ENCODE results near the gene CD19. TPM values are rescaled to one million over a fixed set of nuclear protein-coding genes. Genes with fewer than 3 reads are reported as not detected.
A peak's percentile ranks its signal among the peaks of the same experiment; 100 is the strongest.
"Not testable (repeated sequence)": the region's sequence is repeated elsewhere in the genome, so short reads cannot be mapped to it uniquely, and the experiment has no call there.

CD19 gene
- total RNA-seq, 1 donor, result 6.6 TPM

- peaks cover 16% of the 10 kb centered on the region for H3K4me1 ChIP-seq (ENCODE audit: insufficient read depth, low read length)
- H3K4me3 ChIP-seq (ENCODE audit: low read length); H3K9me3 ChIP-seq (ENCODE audit: low read depth, low read length); H3K27me3 ChIP-seq (ENCODE audit: insufficient read depth, low read length): not testable (repeated sequence)
These were observed 8.1 kb downstream of the CD19 start for GRCh38 chr16:28939825-28940224.

GRCh38 chr16:28943281-28943680, 11.5 kb downstream of the CD19 start:
- H3K4me1 ChIP-seq (ENCODE audit: insufficient read depth, low read length), result peaks cover 10% of the 10 kb centered on the region
- H3K27me3 ChIP-seq (ENCODE audit: insufficient read depth, low read length), result no peaks in the 10 kb centered on the region
- no peaks in the 10 kb centered on the region for H3K9me3 ChIP-seq (ENCODE audit: low read depth, low read length)
- H3K4me3 ChIP-seq (ENCODE audit: low read length), result no peak overlapping the region

- Histone ChIP-seq H3K27me3 (ENCODE audit: insufficient read depth, low read length) (no peaks in the 10 kb centered on the region), H3K4me1 (ENCODE audit: insufficient read depth, low read length) (peaks cover 19% of the 10 kb centered on the region)
These were observed 14.9 kb downstream of the CD19 start for GRCh38 chr16:28946681-28947080.

DNA sequence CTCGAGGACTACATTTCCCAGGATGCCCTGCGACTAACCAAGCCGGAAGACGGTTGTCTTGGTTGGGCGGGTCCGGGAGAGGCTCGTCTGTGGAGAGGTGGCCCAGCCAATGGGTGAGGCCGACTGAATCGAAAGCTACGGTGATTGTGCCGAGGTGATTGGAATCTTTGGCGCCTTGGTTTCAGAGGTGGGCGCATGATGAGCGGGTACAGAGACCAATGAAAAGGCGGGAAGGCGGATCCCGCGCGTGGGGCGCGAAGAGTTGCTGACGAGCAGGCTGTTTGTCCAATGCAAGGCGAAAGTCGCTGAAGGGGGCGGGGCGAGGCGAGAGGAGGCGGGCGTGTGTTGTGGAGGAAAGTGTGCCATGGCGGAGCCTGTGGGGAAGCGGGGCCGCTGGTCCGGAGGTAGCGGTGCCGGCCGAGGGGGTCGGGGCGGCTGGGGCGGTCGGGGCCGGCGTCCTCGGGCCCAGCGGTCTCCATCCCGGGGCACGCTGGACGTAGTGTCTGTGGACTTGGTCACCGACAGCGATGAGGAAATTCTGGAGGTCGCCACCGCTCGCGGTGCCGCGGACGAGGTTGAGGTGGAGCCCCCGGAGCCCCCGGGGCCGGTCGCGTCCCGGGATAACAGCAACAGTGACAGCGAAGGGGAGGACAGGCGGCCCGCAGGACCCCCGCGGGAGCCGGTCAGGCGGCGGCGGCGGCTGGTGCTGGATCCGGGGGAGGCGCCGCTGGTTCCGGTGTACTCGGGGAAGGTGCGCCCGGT, 19.1 kb downstream of the CD19 start, which contains the start of gene NFATC2IP:
Gene NFATC2IP (plus strand): TSS at position 290 of the 762 bp plus-strand sequence. CDS start 75 bp downstream, at position 365.
- peak within 1 kb of the TSS; percentile 81 for H3K4me3 ChIP-seq (ENCODE audit: low read length)
- H3K27me3 ChIP-seq (ENCODE audit: insufficient read depth, low read length), result no peaks in the 10 kb centered on the region
- H3K4me1 ChIP-seq (ENCODE audit: insufficient read depth, low read length), result peaks cover 26% of the 10 kb centered on the region
- H3K9me3 ChIP-seq (ENCODE audit: low read depth, low read length), result no peaks in the 10 kb centered on the region

More at GRCh38 chr16:28946681-28947080, 14.9 kb downstream of the CD19 start:
- H3K9me3 ChIP-seq (ENCODE audit: low read depth, low read length), result no peaks in the 10 kb centered on the region
- H3K4me3 ChIP-seq (ENCODE audit: low read length), result no peak overlapping the region

DNA sequence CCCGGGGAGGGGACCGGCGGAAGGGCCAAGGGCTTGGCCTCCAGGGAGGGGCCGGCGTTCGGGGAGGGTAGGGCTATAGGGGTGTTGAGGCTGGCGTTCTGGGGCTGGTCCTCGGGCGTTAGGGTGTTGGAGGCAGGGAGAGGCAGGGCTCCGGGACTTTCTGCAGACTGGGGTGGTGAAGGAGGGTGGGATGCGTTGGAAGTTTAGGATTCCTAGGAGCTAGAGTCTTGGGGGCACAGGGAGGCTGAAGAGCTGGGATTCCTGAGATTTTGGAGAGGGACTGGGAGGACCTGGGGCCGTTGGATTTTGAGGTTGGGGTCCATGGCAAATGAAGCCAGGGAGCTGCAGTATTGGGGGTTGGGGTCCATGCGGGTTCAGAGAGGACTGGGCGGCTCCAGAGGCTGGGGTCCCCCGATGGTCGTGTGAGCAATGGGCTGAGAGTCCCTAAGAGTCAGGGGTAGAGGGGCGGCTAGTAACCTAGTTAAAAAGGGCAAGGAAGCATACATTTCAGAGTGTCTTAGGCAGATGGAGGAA, 19.7 kb downstream of the CD19 start:
- Histone ChIP-seq H3K4me3 (ENCODE audit: low read length) (peak overlapping the region; percentile 81), H3K9me3 (ENCODE audit: low read depth, low read length) (no peaks in the 10 kb centered on the region)

GRCh38 chr16:28958216-28958615, 26.4 kb downstream of the CD19 start:
- Histone ChIP-seq H3K9me3 (ENCODE audit: low read depth, low read length) (no peaks in the 10 kb centered on the region), H3K4me1 (ENCODE audit: insufficient read depth, low read length) (no peaks in the 10 kb centered on the region), H3K4me3 (ENCODE audit: low read length) (no peak overlapping the region), H3K27me3 (ENCODE audit: insufficient read depth, low read length) (no peaks in the 10 kb centered on the region)

More for the DNA sequence above, 19.7 kb downstream of the CD19 start:
- Histone ChIP-seq H3K4me1 (ENCODE audit: insufficient read depth, low read length) (peaks cover 24% of the 10 kb centered on the region), H3K27me3 (ENCODE audit: insufficient read depth, low read length) (no peaks in the 10 kb centered on the region)

DNA sequence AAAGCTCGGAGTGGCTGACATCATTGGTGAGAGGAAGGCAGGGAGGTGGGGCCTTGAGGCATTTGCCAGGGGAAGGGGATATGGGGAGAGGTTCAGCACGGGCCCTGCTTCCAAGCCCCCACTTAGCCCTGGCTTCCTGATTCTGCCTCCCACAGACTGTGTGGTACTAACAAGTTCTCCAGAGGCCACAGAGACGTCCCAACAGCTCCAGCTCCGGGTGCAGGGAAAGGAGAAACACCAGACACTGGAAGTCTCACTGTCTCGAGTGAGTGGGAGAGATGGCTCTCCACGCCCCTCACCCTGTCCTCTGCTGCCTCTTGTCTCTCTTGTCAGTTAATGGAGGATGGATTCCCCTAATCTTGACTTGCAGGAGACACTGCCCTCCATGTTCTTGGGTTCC, 27.1 kb downstream of the CD19 start:
- no peaks in the 10 kb centered on the region for H3K27me3 ChIP-seq (ENCODE audit: insufficient read depth, low read length)
- H3K4me1 ChIP-seq (ENCODE audit: insufficient read depth, low read length), result no peaks in the 10 kb centered on the region
- H3K4me3 ChIP-seq (ENCODE audit: low read length), result no peak overlapping the region
- H3K9me3 ChIP-seq (ENCODE audit: low read depth, low read length), result no peaks in the 10 kb centered on the region

DNA sequence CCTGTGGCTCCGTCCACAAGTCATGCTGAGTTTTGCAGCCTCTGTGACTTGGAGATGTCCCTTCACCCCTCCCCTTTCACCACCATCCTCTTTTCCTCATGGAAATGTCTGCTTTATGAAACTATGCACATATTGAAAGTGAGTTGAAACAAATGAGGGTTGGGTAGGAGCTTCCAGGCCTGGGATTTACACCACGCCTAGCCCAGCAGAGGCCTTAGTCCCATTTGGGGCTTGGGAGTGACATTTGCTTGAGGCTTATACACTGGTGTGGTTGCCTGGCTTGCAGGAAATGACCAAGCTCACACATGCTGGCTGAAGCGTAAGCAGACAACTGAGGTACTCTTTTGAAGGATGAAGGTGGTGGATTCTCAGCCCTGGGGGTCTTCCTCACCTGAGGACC, 32.3 kb downstream of the CD19 start:
- H3K9me3 ChIP-seq (ENCODE audit: low read depth, low read length), result no peaks in the 10 kb centered on the region
- H3K27me3 ChIP-seq (ENCODE audit: insufficient read depth, low read length), result no peaks in the 10 kb centered on the region
- no peak overlapping the region for H3K4me3 ChIP-seq (ENCODE audit: low read length)
- no peaks in the 10 kb centered on the region for H3K4me1 ChIP-seq (ENCODE audit: insufficient read depth, low read length)

- no peaks in the 10 kb centered on the region for H3K27me3 ChIP-seq (ENCODE audit: insufficient read depth, low read length)
- no peaks in the 10 kb centered on the region for H3K4me1 ChIP-seq (ENCODE audit: insufficient read depth, low read length)
- H3K4me3 ChIP-seq (ENCODE audit: low read length), result no peak overlapping the region
- H3K9me3 ChIP-seq (ENCODE audit: low read depth, low read length), result no peaks in the 10 kb centered on the region
These were observed 32.7 kb downstream of the CD19 start for GRCh38 chr16:28964496-28964895.

DNA sequence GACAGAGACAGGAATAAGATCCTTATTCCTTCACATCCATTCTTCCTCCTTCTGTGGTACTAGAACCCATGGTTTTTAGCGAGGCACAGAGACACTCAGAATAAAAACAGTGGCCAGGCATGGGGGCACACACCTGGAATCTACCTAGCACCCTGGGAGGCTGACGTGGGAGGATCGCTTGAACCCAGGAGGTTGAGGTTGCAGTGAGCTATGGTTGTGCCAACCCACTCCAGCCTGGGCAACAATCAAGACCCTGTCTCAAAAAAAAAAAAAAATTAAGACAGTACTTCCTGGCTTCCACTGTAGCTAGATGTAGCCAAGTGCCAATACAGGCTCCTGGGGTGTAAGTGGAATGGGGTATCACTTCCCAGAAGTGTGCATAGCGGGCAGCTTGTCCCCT, 35.4 kb downstream of the CD19 start:
- H3K4me1 ChIP-seq (ENCODE audit: insufficient read depth, low read length), result no peaks in the 10 kb centered on the region
- no peaks in the 10 kb centered on the region for H3K9me3 ChIP-seq (ENCODE audit: low read depth, low read length)
- no peaks in the 10 kb centered on the region for H3K27me3 ChIP-seq (ENCODE audit: insufficient read depth, low read length)
- H3K4me3 ChIP-seq (ENCODE audit: low read length), result no peak overlapping the region

DNA sequence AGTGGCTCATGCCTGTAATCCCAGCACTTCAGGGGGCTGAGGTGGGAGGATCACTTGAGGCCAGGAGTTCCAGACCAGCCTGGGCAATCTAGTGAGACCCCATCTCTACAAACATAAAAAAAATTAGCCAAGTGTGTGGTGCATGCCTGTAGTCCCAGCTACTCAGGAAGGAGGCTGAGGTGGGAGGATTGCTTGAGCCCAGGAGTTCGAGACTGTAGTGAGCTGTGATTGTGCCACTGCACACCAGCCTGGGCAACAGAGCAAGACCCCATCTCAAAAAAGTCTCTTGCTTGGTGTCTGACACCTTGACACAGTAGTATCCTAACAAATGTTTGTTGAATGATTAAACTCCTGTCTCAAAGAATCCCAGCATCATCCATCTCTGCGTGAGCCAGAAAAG, 37.9 kb downstream of the CD19 start:
- not testable (repeated sequence) for H3K9me3 ChIP-seq (ENCODE audit: low read depth, low read length); H3K4me3 ChIP-seq (ENCODE audit: low read length); H3K27me3 ChIP-seq (ENCODE audit: insufficient read depth, low read length); H3K4me1 ChIP-seq (ENCODE audit: insufficient read depth, low read length)

DNA sequence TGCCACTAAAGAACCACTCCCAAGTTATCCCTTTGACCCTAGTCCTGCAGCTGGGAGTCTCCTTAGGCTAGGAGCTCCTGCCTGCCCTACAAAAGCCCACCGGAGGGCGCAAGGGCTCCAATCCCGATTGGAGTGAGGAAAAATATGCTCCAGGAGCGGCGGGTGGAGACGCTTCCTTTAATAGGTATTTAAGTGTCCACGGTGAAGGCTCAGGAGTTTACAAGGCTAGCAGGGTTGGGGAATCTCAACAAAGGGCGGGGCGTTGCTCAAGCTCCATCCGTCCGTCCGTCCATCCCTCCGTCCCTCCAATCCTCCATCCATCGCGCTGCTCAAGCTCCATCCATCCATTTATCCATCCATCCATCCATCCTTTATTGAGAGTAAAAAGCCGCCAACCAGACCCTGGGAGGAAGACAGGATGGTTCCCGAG, 42.3 kb downstream of the CD19 start:
- peaks cover 40% of the 10 kb centered on the region for H3K4me1 ChIP-seq (ENCODE audit: insufficient read depth, low read length)
- H3K9me3 ChIP-seq (ENCODE audit: low read depth, low read length), result no peaks in the 10 kb centered on the region
- H3K4me3 ChIP-seq (ENCODE audit: low read length), result peak overlapping the region; percentile 77
- no peaks in the 10 kb centered on the region for H3K27me3 ChIP-seq (ENCODE audit: insufficient read depth, low read length)

- Histone ChIP-seq H3K9me3 (ENCODE audit: low read depth, low read length) (no peaks in the 10 kb centered on the region), H3K4me1 (ENCODE audit: insufficient read depth, low read length) (peaks cover 40% of the 10 kb centered on the region), H3K4me3 (ENCODE audit: low read length) (peak within 1 kb of the TSS; percentile 77), H3K27me3 (ENCODE audit: insufficient read depth, low read length) (no peaks in the 10 kb centered on the region)
These were observed 42.8 kb downstream of the CD19 start, which contains the start of gene SPNS1 for GRCh38 chr16:28974437-28975157. Gene SPNS1 (plus strand): TSS chr16:28974778. CDS start chr16:28975152, 374 bp downstream.

DNA sequence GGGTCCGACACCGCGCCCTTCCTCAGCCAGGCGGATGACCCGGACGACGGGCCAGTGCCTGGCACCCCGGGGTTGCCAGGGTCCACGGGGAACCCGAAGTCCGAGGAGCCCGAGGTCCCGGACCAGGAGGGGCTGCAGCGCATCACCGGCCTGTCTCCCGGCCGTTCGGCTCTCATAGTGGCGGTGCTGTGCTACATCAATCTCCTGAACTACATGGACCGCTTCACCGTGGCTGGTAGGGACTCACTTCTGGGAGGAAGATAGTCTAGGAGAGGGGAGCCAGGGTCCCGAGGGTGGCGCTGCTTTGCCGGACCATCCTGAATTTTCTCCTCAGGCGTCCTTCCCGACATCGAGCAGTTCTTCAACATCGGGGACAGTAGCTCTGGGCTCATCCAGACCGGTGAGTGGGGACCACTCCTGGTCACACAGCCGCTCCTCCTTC, 43.4 kb downstream of the CD19 start:
- peak overlapping the region; percentile 77 for H3K4me3 ChIP-seq (ENCODE audit: low read length)

More for the DNA sequence above, 43.4 kb downstream of the CD19 start:
- Histone ChIP-seq H3K27me3 (ENCODE audit: insufficient read depth, low read length) (no peaks in the 10 kb centered on the region), H3K4me1 (ENCODE audit: insufficient read depth, low read length) (peaks cover 40% of the 10 kb centered on the region), H3K9me3 (ENCODE audit: low read depth, low read length) (no peaks in the 10 kb centered on the region)

Data from mononuclear cell (primary cell).